Measurements from ENCODE around the gene GNAI2.

The GNAI2 gene

GRCh38 chr3:50266017-50266416 lies 30.0 kb downstream of the GNAI2 start:
- TF ChIP-seq CTCF (IDR thresholded peaks at IDR 0.05; ENCODE audit: control insufficient read depth, insufficient read depth, low read depth, low read length, missing control alignments): no peak
- no peak for DNase-seq (ENCODE audit: low read depth)
- no peak overlapping the region for H3K4me3 ChIP-seq (ENCODE audit: control insufficient read depth, low read depth, low read length)

- TF ChIP-seq CTCF (IDR thresholded peaks at IDR 0.05; ENCODE audit: control insufficient read depth, insufficient read depth, low read depth, low read length, missing control alignments): no peak
- H3K4me3 ChIP-seq (ENCODE audit: control insufficient read depth, low read depth, low read length): peak overlapping the region; percentile 53
- DNase-seq (ENCODE audit: low read depth): no peak
Observed at GRCh38 chr3:50266836-50267235, 30.8 kb downstream of the GNAI2 start.

GRCh38 chr3:50267280-50267913 lies 31.4 kb downstream of the GNAI2 start:
- peak overlapping the region; percentile 53 for H3K4me3 ChIP-seq (ENCODE audit: control insufficient read depth, low read depth, low read length)
- no peak for DNase-seq (ENCODE audit: low read depth)
- TF ChIP-seq CTCF (IDR thresholded peaks at IDR 0.05; ENCODE audit: control insufficient read depth, insufficient read depth, low read depth, low read length, missing control alignments): no peak

- no peak for DNase-seq (ENCODE audit: low read depth)
- no peak overlapping the region for H3K4me3 ChIP-seq (ENCODE audit: control insufficient read depth, low read depth, low read length)
- TF ChIP-seq CTCF (IDR thresholded peaks at IDR 0.05; ENCODE audit: control insufficient read depth, insufficient read depth, low read depth, low read length, missing control alignments): no peak
Observed at GRCh38 chr3:50268276-50268675, 32.3 kb downstream of the GNAI2 start.

GRCh38 chr3:50268703-50269451 lies 32.9 kb downstream of the GNAI2 start, which contains the start of gene SEMA3B:
TSS of gene SEMA3B (plus strand) at chr3:50269147. CDS start at chr3:50269241, 94 bp downstream.
- DNase-seq (ENCODE audit: low read depth): no peak
- TF ChIP-seq CTCF (IDR thresholded peaks at IDR 0.05; ENCODE audit: control insufficient read depth, insufficient read depth, low read depth, low read length, missing control alignments): no peak
- peak within 1 kb of the TSS; percentile 30 for H3K4me3 ChIP-seq (ENCODE audit: control insufficient read depth, low read depth, low read length)

- DNase-seq (ENCODE audit: low read depth): no peak
- H3K4me3 ChIP-seq (ENCODE audit: control insufficient read depth, low read depth, low read length): peak overlapping the region; percentile 30
- TF ChIP-seq CTCF (IDR thresholded peaks at IDR 0.05; ENCODE audit: control insufficient read depth, insufficient read depth, low read depth, low read length, missing control alignments): no peak
Observed at GRCh38 chr3:50269460-50269859, 33.5 kb downstream of the GNAI2 start.
